C4-2B (cell line): ENCODE data around the gene GALNT17.

Experiments used
- CTCF ChIP-seq: fragments of 450-650 bp; conservative IDR thresholded peaks from 2 replicates; pipeline ENCODE4 v1.5.1; 2017; ENCODE audit warnings: mild to moderate bottlenecking
- ZFX ChIP-seq: fragments of 450-650 bp; IDR thresholded peaks from 2 replicates; pipeline ENCODE4 v1.6.1; 2017

DNA sequence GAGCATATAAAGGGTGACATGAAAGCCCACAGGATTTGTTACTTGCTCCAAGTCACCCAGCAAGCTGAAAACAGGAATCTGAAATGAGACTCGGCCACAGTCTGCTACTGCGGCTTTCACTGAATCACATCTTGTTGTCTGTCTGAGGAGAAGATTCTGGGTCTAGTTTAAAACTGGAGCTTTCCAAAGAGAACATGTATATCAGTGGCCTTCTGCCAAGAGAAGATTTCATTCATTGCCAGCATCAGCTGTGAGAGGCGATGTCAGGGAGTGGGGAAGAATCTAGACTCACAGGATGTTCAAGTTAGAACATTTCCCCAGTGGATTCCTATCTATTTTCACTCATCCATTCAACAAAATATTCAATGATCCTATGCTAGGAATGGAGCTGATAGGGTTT, 122.8 kb downstream of the GALNT17 start:
- TF ChIP-seq CTCF = no peak
- TF ChIP-seq ZFX = no peak
